HepG2 (cell line): ENCODE results near the gene MMP25. TPM values are rescaled to one million over a fixed set of nuclear protein-coding genes. Genes with fewer than 3 reads are reported as not detected.

Experiments used
- ATAC-seq: fragments of 200-7000 bp; cut with Tn5 transposase; 3 replicates; pipeline ENCODE4 v1.9.1; 2020; ENCODE audit warnings: mild to moderate bottlenecking, moderate library complexity
- BruUV-seq: library from RNA; stranded (reverse); fragments of 400-500 nt; replicated peaks from 2 replicates; lab custom pipeline; 2021; lab: Mats Ljungman, UMichigan
- CTCF ChIA-PET: fragments of 300-600 bp; formaldehyde crosslinking; extraction: SDS; loops from one replicate; lab custom pipeline; 2021; ENCODE audit warnings: low total read pairs, inconsistent platforms, low intra/inter-chr PET ratio; lab: Yijun Ruan, JAX
- POLR2A ChIA-PET: fragments of 350-600 bp; sonication (Branson Sonifier 250); formaldehyde crosslinking; loops from one replicate; lab custom pipeline; 2020; ENCODE audit warnings: antibody characterized with exemption, inconsistent platforms; lab: Yijun Ruan, JAX
- DNase-seq: peaks from one replicate; pipeline ENCODE4 v3.0.0-alpha.2; 2015; ENCODE audit warnings: low spot score
- FAIRE-seq: peaks from 3 replicates; lab custom pipeline; 2011; peaks lifted over from hg19 to GRCh38; lab: Jason Lieb, UNC
- H2AFZ ChIP-seq: one replicate; pipeline ENCODE4 v1.6.1; 2011; ENCODE audit warnings: low read length, inconsistent platforms
- H3K27ac ChIP-seq: fragments of 300-600 bp; 3 replicates; pipeline ENCODE4 v1.8.0; 2011; ENCODE audit warnings: mixed run types, mild to moderate bottlenecking, mixed read lengths, low read length, inconsistent platforms; ENCODE audit not compliant: insufficient read depth; ENCODE audit errors: extremely low read length
- H3K27me3 ChIP-seq, 2 experiments: fragments of 200-600 bp in 1 of 2; 2 replicates in 1 of 2; 3 replicates in 1 of 2; pipeline versions ENCODE4 v1.6.0 to v1.8.0; 2011; ENCODE audit warnings: low read length in 2 of 2, mild to moderate bottlenecking in 2 of 2, moderate library complexity in 2 of 2, inconsistent platforms in 1 of 2; ENCODE audit not compliant: insufficient read depth in 2 of 2, control insufficient read depth in 1 of 2
- H3K36me3 ChIP-seq, 2 experiments: fragments of 200-600 bp in 1 of 2; replicated peaks in 1 of 2; 2 replicates in 1 of 2; 3 replicates in 1 of 2; pipeline versions ENCODE4 v1.5.1 to v1.8.0; 2011; ENCODE audit warnings: low read length in 2 of 2, inconsistent platforms in 1 of 2; ENCODE audit not compliant: insufficient read depth in 2 of 2, control insufficient read depth in 1 of 2
- H3K4me1 ChIP-seq: 2 replicates; pipeline ENCODE4 v1.5.1; 2012; ENCODE audit warnings: low read length, inconsistent platforms; ENCODE audit not compliant: insufficient read depth
- H3K4me2 ChIP-seq: 2 replicates; pipeline ENCODE4 v1.6.0; 2011; ENCODE audit warnings: low read depth, low read length, inconsistent platforms
- H3K4me3 ChIP-seq, 3 experiments: fragments of 200-600 bp in 1 of 3; sonication (generic), shearing (Covaris generic) in 1 of 3; replicated peaks in 1 of 3; 2 replicates each; pipeline ENCODE4 v1.5.1; 2011 to 2016; ENCODE audit warnings: low read length in 3 of 3, inconsistent platforms in 2 of 3, low read depth in 2 of 3, mild to moderate bottlenecking in 2 of 3, control low read depth in 1 of 3, mixed read lengths in 1 of 3; ENCODE audit not compliant: insufficient read depth in 1 of 3
- H3K79me2 ChIP-seq: one replicate; pipeline ENCODE4 v1.6.1; 2011; ENCODE audit warnings: low read length, inconsistent platforms; ENCODE audit not compliant: insufficient read depth
- H3K9ac ChIP-seq: 2 replicates; pipeline ENCODE4 v1.6.0; 2011; ENCODE audit warnings: mild to moderate bottlenecking, low read depth, low read length, inconsistent platforms; ENCODE audit not compliant: insufficient read depth
- H3K9me3 ChIP-seq: 2 replicates; pipeline ENCODE4 v1.5.1; 2012; ENCODE audit warnings: mild to moderate bottlenecking, low read length
- H4K20me1 ChIP-seq: 2 replicates; pipeline ENCODE4 v1.6.0; 2011; ENCODE audit warnings: inconsistent platforms, mild to moderate bottlenecking, low read length, moderate library complexity; ENCODE audit not compliant: insufficient read depth
- FOSL2 ChIP-seq: sonication (generic); formaldehyde crosslinking; IDR thresholded peaks from 2 replicates; pipeline ENCODE4 v1.4.0; 2020; ENCODE audit warnings: missing genetic modification reagents
- MTF2 ChIP-seq: sonication (generic); formaldehyde crosslinking; IDR thresholded peaks from 2 replicates; pipeline ENCODE4 v1.5.0; 2020; ENCODE audit warnings: missing genetic modification reagents, borderline replicate concordance
- SRSF9 ChIP-seq: fragments of 200-400 bp; formaldehyde crosslinking; IDR thresholded peaks from 2 replicates; pipeline ENCODE4 v1.6.1; 2018; ENCODE audit warnings: borderline replicate concordance, mild to moderate bottlenecking, low read depth, low read length; ENCODE audit not compliant: insufficient read depth, poor library complexity, severe bottlenecking
- TFDP2 ChIP-seq: sonication (generic); formaldehyde crosslinking; IDR thresholded peaks from 2 replicates; pipeline ENCODE4 v1.4.0; 2020; ENCODE audit warnings: missing genetic modification reagents
- ZBTB43 ChIP-seq: sonication (generic); formaldehyde crosslinking; conservative IDR thresholded peaks from 2 replicates; pipeline ENCODE4 v1.4.0; 2020; ENCODE audit warnings: missing genetic modification reagents
- ZFP62 ChIP-seq: sonication (generic); formaldehyde crosslinking; IDR thresholded peaks from 2 replicates; pipeline ENCODE4 v1.4.0; 2020; ENCODE audit warnings: missing genetic modification reagents
- WGBS: methylation state at CpG from one replicate; pipeline ENCODE4 v1.1.6; 2017; ENCODE audit warnings: low lambda C conversion rate; 5-methylcytosine and 5-hydroxymethylcytosine counted together
- in situ Hi-C: cut with HindIII; loops from 2 replicates; pipeline ENCODE4 v1.10.0; 2017; ENCODE audit warnings: low pct_unique_long_range_greater_than_20kb; ENCODE audit not compliant: extremely low pct_ligation_motif_present
- intact Hi-C: fragments of 100-400 bp; cut with micrococcal nuclease; formaldehyde crosslinking; loops from one replicate; pipeline ENCODE4 v1.10.0; 2022; ENCODE audit not compliant: unreplicated experiment
- polyA plus RNA-seq, 8 experiments: library from polyadenylated mRNA; depleted of rRNA in 3 of 8; stranded (reverse) in 7 of 8; unstranded in 1 of 8; fragments of >200 nt; fragmentation: Illumina TruSeq in 4 of 8; extraction: Trizol in 4 of 8; gene quantifications; 2 replicates each; pipeline versions ENCODE4 v1.2.1 to v1.2.3, GENCODE V29; 2011 to 2016; ENCODE audit warnings: low read depth in 4 of 8, missing spikeins in 1 of 8, mixed read lengths in 1 of 8; ENCODE audit not compliant: insufficient read depth in 1 of 8
- total RNA-seq, 5 experiments: library from RNA; depleted of rRNA; stranded (reverse); fragments of >200 nt; fragmentation: Illumina TruSeq; extraction: Trizol; gene quantifications; 2 replicates each; pipeline ENCODE4 v1.2.3, GENCODE V29; 2016; ENCODE audit warnings: low read depth in 1 of 5

Gene MMP25
- total and polyA plus RNA-seq, 2 of the 13 experiments (the other 11 are each of a cell fraction or from before 2014, with no cell fraction given), result 0.04 to 0.08 TPM

- no peak for DNase-seq
- Histone ChIP-seq H3K9me3 (no peaks in the 10 kb centered on the region), H3K36me3 (no peaks in the 10 kb centered on the region), H2AFZ (no peak within 1 kb of the TSS), H3K4me2 (peak within 1 kb of the TSS; percentile 39), H3K27ac (no peak within 1 kb of the TSS), H3K79me2 (no peaks in the 10 kb centered on the region), H3K4me3 (peak within 1 kb of the TSS in 1 of 3 experiments; percentile 58; a peak in 1 of 6 replicates), H4K20me1 (no peaks in the 10 kb centered on the region), H3K27me3 (peaks cover 16 to 80% of the 10 kb centered on the region in 2 experiments), H3K4me1 (peaks cover 22% of the 10 kb centered on the region), H3K9ac (0 out of 2 replicates have a peak within 1 kb of the TSS, but pooled peaks have one; percentile 34)
- TF ChIP-seq ZBTB43 (no peak), TFDP2 (no peak), FOSL2 (CRISPR knock-in tag) (no peak), SRSF9 (no peak), MTF2 (CRISPR knock-in tag) (0 out of 2 replicates have a peak, but pooled peaks have one; percentile 21), ZFP62 (CRISPR knock-in tag) (no peak)
- FAIRE-seq, result no peak
- BruUV-seq, result no TSS peak
- in situ Hi-C loops (no loop called here), intact Hi-C loops (no loop called here)
- POLR2A ChIA-PET, result no interaction called here
- CTCF ChIA-PET, result no interaction called here
- WGBS, result 28% methylated on average over 6 of the region's 44 CpGs
- no peak for ATAC-seq
Observed at GRCh38 chr16:3036726-3037315, 9.5 kb upstream of the MMP25 start, which contains the start of gene BICDL2. BICDL2 (minus strand) TSS chr16:3036944; CDS start chr16:3035496, 1,448 bp downstream.
